HepG2 (cell line): ENCODE measurements around the gene CMIP. TPM values are rescaled to one million over a fixed set of nuclear protein-coding genes. Genes with fewer than 3 reads are reported as not detected.

Experiments
- ATAC-seq: fragments of 200-7000 bp; cut with Tn5 transposase; 3 replicates; pipeline ENCODE4 v1.9.1; 2020; ENCODE audit warnings: mild to moderate bottlenecking, moderate library complexity
- BruUV-seq: library from RNA; stranded (reverse); fragments of 400-500 nt; replicated peaks from 2 replicates; lab custom pipeline; 2021; lab: Mats Ljungman, UMichigan
- CTCF ChIA-PET: fragments of 300-600 bp; formaldehyde crosslinking; extraction: SDS; loops from one replicate; lab custom pipeline; 2021; ENCODE audit warnings: low total read pairs, inconsistent platforms, low intra/inter-chr PET ratio; lab: Yijun Ruan, JAX
- POLR2A ChIA-PET: fragments of 350-600 bp; sonication (Branson Sonifier 250); formaldehyde crosslinking; loops from one replicate; lab custom pipeline; 2020; ENCODE audit warnings: antibody characterized with exemption, inconsistent platforms; lab: Yijun Ruan, JAX
- DNase-seq: peaks from one replicate; pipeline ENCODE4 v3.0.0-alpha.2; 2015; ENCODE audit warnings: low spot score
- FAIRE-seq: peaks from 3 replicates; lab custom pipeline; 2011; peaks lifted over from hg19 to GRCh38; lab: Jason Lieb, UNC
- H2AFZ ChIP-seq: one replicate; pipeline ENCODE4 v1.6.1; 2011; ENCODE audit warnings: low read length, inconsistent platforms
- H3K27ac ChIP-seq: fragments of 300-600 bp; 3 replicates; pipeline ENCODE4 v1.8.0; 2011; ENCODE audit warnings: mixed run types, mild to moderate bottlenecking, mixed read lengths, low read length, inconsistent platforms; ENCODE audit not compliant: insufficient read depth; ENCODE audit errors: extremely low read length
- H3K27me3 ChIP-seq, 2 experiments: fragments of 200-600 bp in 1 of 2; 2 replicates in 1 of 2; 3 replicates in 1 of 2; pipeline versions ENCODE4 v1.6.0 to v1.8.0; 2011; ENCODE audit warnings: low read length in 2 of 2, mild to moderate bottlenecking in 2 of 2, moderate library complexity in 2 of 2, inconsistent platforms in 1 of 2; ENCODE audit not compliant: insufficient read depth in 2 of 2, control insufficient read depth in 1 of 2
- H3K36me3 ChIP-seq, 2 experiments: fragments of 200-600 bp in 1 of 2; replicated peaks in 1 of 2; 2 replicates in 1 of 2; 3 replicates in 1 of 2; pipeline versions ENCODE4 v1.5.1 to v1.8.0; 2011; ENCODE audit warnings: low read length in 2 of 2, inconsistent platforms in 1 of 2; ENCODE audit not compliant: insufficient read depth in 2 of 2, control insufficient read depth in 1 of 2
- H3K4me1 ChIP-seq: 2 replicates; pipeline ENCODE4 v1.5.1; 2012; ENCODE audit warnings: low read length, inconsistent platforms; ENCODE audit not compliant: insufficient read depth
- H3K4me2 ChIP-seq: 2 replicates; pipeline ENCODE4 v1.6.0; 2011; ENCODE audit warnings: low read depth, low read length, inconsistent platforms
- H3K4me3 ChIP-seq, 3 experiments: fragments of 200-600 bp in 1 of 3; sonication (generic), shearing (Covaris generic) in 1 of 3; replicated peaks in 1 of 3; 2 replicates each; pipeline ENCODE4 v1.5.1; 2011 to 2016; ENCODE audit warnings: low read length in 3 of 3, inconsistent platforms in 2 of 3, low read depth in 2 of 3, mild to moderate bottlenecking in 2 of 3, control low read depth in 1 of 3, mixed read lengths in 1 of 3; ENCODE audit not compliant: insufficient read depth in 1 of 3
- H3K79me2 ChIP-seq: one replicate; pipeline ENCODE4 v1.6.1; 2011; ENCODE audit warnings: low read length, inconsistent platforms; ENCODE audit not compliant: insufficient read depth
- H3K9ac ChIP-seq: 2 replicates; pipeline ENCODE4 v1.6.0; 2011; ENCODE audit warnings: mild to moderate bottlenecking, low read depth, low read length, inconsistent platforms; ENCODE audit not compliant: insufficient read depth
- H3K9me3 ChIP-seq: 2 replicates; pipeline ENCODE4 v1.5.1; 2012; ENCODE audit warnings: mild to moderate bottlenecking, low read length
- H4K20me1 ChIP-seq: 2 replicates; pipeline ENCODE4 v1.6.0; 2011; ENCODE audit warnings: inconsistent platforms, mild to moderate bottlenecking, low read length, moderate library complexity; ENCODE audit not compliant: insufficient read depth
- BRCA1 ChIP-seq: sonication (generic); formaldehyde crosslinking; IDR thresholded peaks from 2 replicates; pipeline ENCODE4 v1.4.0; 2020; ENCODE audit warnings: missing genetic modification reagents
- PAX8 ChIP-seq: sonication (generic); formaldehyde crosslinking; IDR thresholded peaks from 2 replicates; pipeline ENCODE4 v1.8.0; 2022; ENCODE audit warnings: mild to moderate bottlenecking, missing genetic modification reagents, borderline replicate concordance
- PRPF4 ChIP-seq: fragments of 200-400 bp; formaldehyde crosslinking; IDR thresholded peaks from 2 replicates; pipeline ENCODE4 v1.6.1; 2016; ENCODE audit warnings: low read length, low read depth; ENCODE audit not compliant: poor library complexity, severe bottlenecking
- SAFB2 ChIP-seq: sonication (generic); formaldehyde crosslinking; IDR thresholded peaks from 2 replicates; pipeline ENCODE4 v1.5.1; 2020; ENCODE audit warnings: missing genetic modification reagents, low read depth, mild to moderate bottlenecking, borderline replicate concordance
- TRIM22 ChIP-seq: fragments of 450-650 bp; IDR thresholded peaks from 2 replicates; pipeline ENCODE4 v1.6.1; 2017
- ZNF256 ChIP-seq: sonication (generic); formaldehyde crosslinking; conservative IDR thresholded peaks from 2 replicates; pipeline ENCODE4 v1.4.0; 2020; ENCODE audit warnings: missing genetic modification reagents
- ZNF264 ChIP-seq: sonication (generic); formaldehyde crosslinking; IDR thresholded peaks from 2 replicates; pipeline ENCODE4 v1.4.0; 2020; ENCODE audit warnings: missing genetic modification reagents
- ZNF430 ChIP-seq: sonication (generic); formaldehyde crosslinking; IDR thresholded peaks from 2 replicates; pipeline ENCODE4 v1.9.0; 2021; ENCODE audit warnings: mild to moderate bottlenecking, missing genetic modification reagents
- ZNF460 ChIP-seq: sonication (generic); formaldehyde crosslinking; IDR thresholded peaks from 2 replicates; pipeline ENCODE4 v1.5.1; 2020; ENCODE audit warnings: missing genetic modification reagents, mild to moderate bottlenecking, borderline replicate concordance
- ZNF512 ChIP-seq: sonication (generic); formaldehyde crosslinking; IDR thresholded peaks from 2 replicates; pipeline ENCODE4 v1.4.0; 2020; ENCODE audit warnings: mild to moderate bottlenecking, missing genetic modification reagents
- ZNF737 ChIP-seq: sonication (generic); formaldehyde crosslinking; IDR thresholded peaks from 2 replicates; pipeline ENCODE4 v1.5.0; 2020; ENCODE audit warnings: missing genetic modification reagents, mild to moderate bottlenecking, borderline replicate concordance
- ZSCAN29 ChIP-seq: sonication (generic); formaldehyde crosslinking; conservative IDR thresholded peaks from 2 replicates; pipeline ENCODE4 v1.4.0; 2020; ENCODE audit warnings: mild to moderate bottlenecking, missing genetic modification reagents
- WGBS: methylation state at CpG from one replicate; pipeline ENCODE4 v1.1.6; 2017; ENCODE audit warnings: low lambda C conversion rate; 5-methylcytosine and 5-hydroxymethylcytosine counted together
- in situ Hi-C: cut with HindIII; loops from 2 replicates; pipeline ENCODE4 v1.10.0; 2017; ENCODE audit warnings: low pct_unique_long_range_greater_than_20kb; ENCODE audit not compliant: extremely low pct_ligation_motif_present
- intact Hi-C: fragments of 100-400 bp; cut with micrococcal nuclease; formaldehyde crosslinking; loops from one replicate; pipeline ENCODE4 v1.10.0; 2022; ENCODE audit not compliant: unreplicated experiment
- polyA plus RNA-seq, 8 experiments: library from polyadenylated mRNA; depleted of rRNA in 3 of 8; stranded (reverse) in 7 of 8; unstranded in 1 of 8; fragments of >200 nt; fragmentation: Illumina TruSeq in 4 of 8; extraction: Trizol in 4 of 8; gene quantifications; 2 replicates each; pipeline versions ENCODE4 v1.2.1 to v1.2.3, GENCODE V29; 2011 to 2016; ENCODE audit warnings: low read depth in 4 of 8, missing spikeins in 1 of 8, mixed read lengths in 1 of 8; ENCODE audit not compliant: insufficient read depth in 1 of 8
- total RNA-seq, 5 experiments: library from RNA; depleted of rRNA; stranded (reverse); fragments of >200 nt; fragmentation: Illumina TruSeq; extraction: Trizol; gene quantifications; 2 replicates each; pipeline ENCODE4 v1.2.3, GENCODE V29; 2016; ENCODE audit warnings: low read depth in 1 of 5
- TF ChIP-seq, protein P1 (sequence below): sonication (generic); formaldehyde crosslinking; IDR thresholded peaks from 2 replicates; pipeline ENCODE4 v1.4.0; 2020; ENCODE audit warnings: missing genetic modification reagents
- TF ChIP-seq, protein P2 (sequence below): sonication (generic); formaldehyde crosslinking; IDR thresholded peaks from 2 replicates; pipeline ENCODE4 v1.4.0; 2020; ENCODE audit warnings: mild to moderate bottlenecking, low read depth, missing genetic modification reagents
- TF ChIP-seq, protein P3 (sequence below): sonication (generic); formaldehyde crosslinking; IDR thresholded peaks from 2 replicates; pipeline ENCODE4 v1.4.0; 2020; ENCODE audit warnings: mild to moderate bottlenecking, missing genetic modification reagents, borderline replicate concordance

The CMIP gene
- total and polyA plus RNA-seq, 2 of the 13 experiments (the other 11 are each of a cell fraction or from before 2014, with no cell fraction given), result 10.9 to 18.1 TPM

DNA sequence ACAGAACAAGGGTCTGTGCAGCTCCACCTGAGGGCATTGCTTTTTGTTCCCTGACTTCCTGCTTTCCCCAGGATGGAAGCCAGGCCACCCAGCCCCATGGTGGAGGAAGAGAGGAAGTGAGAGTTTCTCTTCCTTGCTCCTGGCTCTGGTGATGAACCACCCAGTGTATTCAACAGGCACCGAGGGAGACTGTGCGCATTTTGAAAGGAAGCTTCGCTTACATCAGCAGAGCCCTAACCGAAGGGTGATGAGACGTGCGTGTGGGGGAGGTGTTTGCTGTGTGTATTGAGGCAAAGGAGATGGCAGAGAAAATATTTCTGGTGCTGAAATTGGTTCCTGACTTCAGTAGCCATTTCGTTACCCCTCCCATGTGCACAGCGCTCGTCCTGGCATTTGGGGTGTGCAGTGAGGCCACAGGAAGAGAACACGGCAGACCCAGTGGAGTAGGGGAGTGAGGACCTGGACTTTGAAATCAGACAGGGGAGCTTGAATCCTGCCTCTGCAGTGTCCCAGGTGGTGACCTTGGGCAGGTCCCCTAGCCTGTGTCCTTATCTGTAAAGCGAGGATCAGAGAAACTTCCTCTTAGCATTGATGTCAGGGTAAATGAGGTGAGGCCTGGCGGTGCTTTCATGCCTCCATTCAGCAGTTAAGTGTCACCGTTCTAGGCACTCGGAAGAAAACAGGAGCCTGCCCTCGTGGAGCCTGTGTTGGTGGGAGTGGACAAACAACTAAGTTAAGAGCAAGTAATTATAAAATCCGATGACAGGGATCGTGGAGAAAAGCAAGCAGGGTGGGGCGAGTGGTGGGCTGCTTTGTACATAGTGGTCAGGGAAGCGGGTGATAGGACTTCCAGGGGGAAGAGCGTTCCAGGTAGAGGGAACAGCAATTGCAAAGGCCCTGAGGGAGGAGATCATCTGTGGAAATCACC is 7.4 kb downstream of the CMIP start:
- H3K4me2 ChIP-seq, result peak overlapping the region; percentile 97
- H3K9ac ChIP-seq, result peak overlapping the region; percentile 68
- peak overlapping the region; percentile 89 for H3K27ac ChIP-seq
- peak overlapping the region; percentile 29 to 62 (median 30); a peak in 5 of 6 replicates for H3K4me3 ChIP-seq
- intact Hi-C loops (loop anchor here (1.0 kb wide), 3 partner anchors 21 to 131 kb away; no protein-coding TSS in a partner anchor), in situ Hi-C loops (no loop called here)
- no TSS peak for BruUV-seq
- peaks cover 84% of the 10 kb centered on the region for H3K4me1 ChIP-seq
- no peak overlapping the region for H2AFZ ChIP-seq
- peak; percentile 72 for ATAC-seq
- no peaks in the 10 kb centered on the region for H3K9me3 ChIP-seq
- no peaks in the 10 kb centered on the region; a peak in 1 of 5 replicates for H3K27me3 ChIP-seq
- WGBS, result 1% methylated on average over 20 of the region's 20 CpGs
- H4K20me1 ChIP-seq, result peaks cover 50% of the 10 kb centered on the region
- FAIRE-seq, result peak; percentile 98
- peak; percentile 99 for DNase-seq
- H3K79me2 ChIP-seq, result peaks cover 98% of the 10 kb centered on the region
- CTCF ChIA-PET, result no interaction called here
- POLR2A ChIA-PET, result interaction anchor here (0.8 to 5.9 kb wide), 18 partner anchors 9 to 121 kb away, joined by 3 to 61 read pairs (median 6); no protein-coding TSS in a partner anchor
- peaks cover 4 to 11% of the 10 kb centered on the region in 2 experiments; a peak in 4 of 5 replicates for H3K36me3 ChIP-seq
- TF ChIP-seq ZNF430 (CRISPR knock-in tag) (no peak; the same call in none of the 2 replicates), BRCA1 (CRISPR knock-in tag) (peak; percentile 43; the same call in 1 of the 2 replicates), ZNF737 (peak; percentile 76; the same call in 1 of the 2 replicates), PRPF4 (no peak), ZSCAN29 (CRISPR knock-in tag) (peak; percentile 97), ZNF256 (CRISPR knock-in tag) (no peak), ZNF264 (CRISPR knock-in tag) (peak; percentile 97), TRIM22 (no peak), ZNF512 (CRISPR knock-in tag) (no peak), ZNF460 (CRISPR knock-in tag) (peak; percentile 29; the same call in 1 of the 2 replicates), SAFB2 (CRISPR knock-in tag) (peak; percentile 92; the same call in 1 of the 2 replicates), PAX8 (CRISPR knock-in tag) (no peak)
- TF ChIP-seq, protein P1, sequence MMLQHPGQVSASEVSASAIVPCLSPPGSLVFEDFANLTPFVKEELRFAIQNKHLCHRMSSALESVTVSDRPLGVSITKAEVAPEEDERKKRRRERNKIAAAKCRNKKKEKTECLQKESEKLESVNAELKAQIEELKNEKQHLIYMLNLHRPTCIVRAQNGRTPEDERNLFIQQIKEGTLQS (CRISPR knock-in tag), result peak; percentile 70
- TF ChIP-seq, protein P2, sequence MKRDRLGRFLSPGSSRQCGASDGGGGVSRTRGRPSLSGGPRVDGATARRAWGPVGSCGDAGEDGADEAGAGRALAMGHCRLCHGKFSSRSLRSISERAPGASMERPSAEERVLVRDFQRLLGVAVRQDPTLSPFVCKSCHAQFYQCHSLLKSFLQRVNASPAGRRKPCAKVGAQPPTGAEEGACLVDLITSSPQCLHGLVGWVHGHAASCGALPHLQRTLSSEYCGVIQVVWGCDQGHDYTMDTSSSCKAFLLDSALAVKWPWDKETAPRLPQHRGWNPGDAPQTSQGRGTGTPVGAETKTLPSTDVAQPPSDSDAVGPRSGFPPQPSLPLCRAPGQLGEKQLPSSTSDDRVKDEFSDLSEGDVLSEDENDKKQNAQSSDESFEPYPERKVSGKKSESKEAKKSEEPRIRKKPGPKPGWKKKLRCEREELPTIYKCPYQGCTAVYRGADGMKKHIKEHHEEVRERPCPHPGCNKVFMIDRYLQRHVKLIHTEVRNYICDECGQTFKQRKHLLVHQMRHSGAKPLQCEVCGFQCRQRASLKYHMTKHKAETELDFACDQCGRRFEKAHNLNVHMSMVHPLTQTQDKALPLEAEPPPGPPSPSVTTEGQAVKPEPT (CRISPR knock-in tag), result peak; percentile 79; the same call in 1 of the 2 replicates
- TF ChIP-seq, protein P3, sequence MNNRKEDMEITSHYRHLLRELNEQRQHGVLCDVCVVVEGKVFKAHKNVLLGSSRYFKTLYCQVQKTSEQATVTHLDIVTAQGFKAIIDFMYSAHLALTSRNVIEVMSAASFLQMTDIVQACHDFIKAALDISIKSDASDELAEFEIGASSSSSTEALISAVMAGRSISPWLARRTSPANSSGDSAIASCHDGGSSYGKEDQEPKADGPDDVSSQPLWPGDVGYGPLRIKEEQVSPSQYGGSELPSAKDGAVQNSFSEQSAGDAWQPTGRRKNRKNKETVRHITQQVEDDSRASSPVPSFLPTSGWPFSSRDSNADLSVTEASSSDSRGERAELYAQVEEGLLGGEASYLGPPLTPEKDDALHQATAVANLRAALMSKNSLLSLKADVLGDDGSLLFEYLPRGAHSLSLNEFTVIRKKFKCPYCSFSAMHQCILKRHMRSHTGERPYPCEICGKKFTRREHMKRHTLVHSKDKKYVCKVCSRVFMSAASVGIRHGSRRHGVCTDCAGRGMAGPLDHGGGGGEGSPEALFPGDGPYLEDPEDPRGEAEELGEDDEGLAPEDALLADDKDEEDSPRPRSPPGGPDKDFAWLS (CRISPR knock-in tag), result peak; percentile 76; the same call in 1 of the 2 replicates
